HepG2 (cell line): ENCODE results near the gene SLC25A17. TPM values are rescaled to one million over a fixed set of nuclear protein-coding genes. Genes with fewer than 3 reads are reported as not detected.

Source experiments
- ARHGAP35 ChIP-seq: sonication (generic); formaldehyde crosslinking; IDR thresholded peaks from 2 replicates; pipeline ENCODE4 v1.9.0; 2022; ENCODE audit warnings: mild to moderate bottlenecking, inconsistent platforms, moderate library complexity, missing genetic modification reagents, borderline replicate concordance
- DNMT3B ChIP-seq: conservative IDR thresholded peaks from 2 replicates; pipeline ENCODE4 v1.6.1; 2016; ENCODE audit warnings: missing biosample characterization, control low read depth
- FOXC1 ChIP-seq: sonication (generic); formaldehyde crosslinking; IDR thresholded peaks from 2 replicates; pipeline ENCODE4 v1.8.0; 2022; ENCODE audit warnings: mild to moderate bottlenecking, missing genetic modification reagents, borderline replicate concordance
- FOXK2 ChIP-seq: fragments of 450-650 bp; IDR thresholded peaks from 2 replicates; pipeline ENCODE4 v1.6.1; 2016
- HOXA3 ChIP-seq: sonication (generic); formaldehyde crosslinking; IDR thresholded peaks from 2 replicates; pipeline ENCODE4 v1.5.0; 2020; ENCODE audit warnings: missing genetic modification reagents
- KDM4B ChIP-seq: sonication (generic); formaldehyde crosslinking; IDR thresholded peaks from 2 replicates; pipeline ENCODE4 v1.4.0; 2020; ENCODE audit warnings: missing genetic modification reagents
- MAFG ChIP-seq: sonication (generic); formaldehyde crosslinking; IDR thresholded peaks from 2 replicates; pipeline ENCODE4 v1.5.1; 2020; ENCODE audit warnings: mild to moderate bottlenecking, missing genetic modification reagents
- NFE2L1 ChIP-seq: sonication (generic); formaldehyde crosslinking; IDR thresholded peaks from 2 replicates; pipeline ENCODE4 v1.4.0; 2020; ENCODE audit warnings: missing genetic modification reagents, mild to moderate bottlenecking, borderline replicate concordance
- NKX3-1 ChIP-seq: sonication (generic); formaldehyde crosslinking; IDR thresholded peaks from 2 replicates; pipeline ENCODE4 v1.5.0; 2020; ENCODE audit warnings: missing genetic modification reagents
- NR2F2 ChIP-seq: IDR thresholded peaks from 2 replicates; pipeline ENCODE4 v1.6.1; 2012; ENCODE audit warnings: low read depth, inconsistent platforms, borderline replicate concordance
- PAWR ChIP-seq: sonication (generic); formaldehyde crosslinking; IDR thresholded peaks from 2 replicates; pipeline ENCODE4 v1.4.0; 2020; ENCODE audit warnings: missing genetic modification reagents, mild to moderate bottlenecking, borderline replicate concordance
- SIX4 ChIP-seq: sonication (generic); formaldehyde crosslinking; IDR thresholded peaks from 2 replicates; pipeline ENCODE4 v1.4.0; 2020; ENCODE audit warnings: missing genetic modification reagents
- SMAD3 ChIP-seq: sonication (generic); formaldehyde crosslinking; IDR thresholded peaks from 2 replicates; pipeline ENCODE4 v1.4.0; 2020; ENCODE audit warnings: missing genetic modification reagents
- YY1 ChIP-seq: IDR thresholded peaks from 2 replicates; pipeline ENCODE4 v1.6.1; 2011; ENCODE audit warnings: low read length, low read depth, moderate library complexity, mild to moderate bottlenecking; ENCODE audit not compliant: insufficient read depth, insufficient replicate concordance
- ZNF274 ChIP-seq: sonication (generic); formaldehyde crosslinking; IDR thresholded peaks from 2 replicates; pipeline ENCODE4 v1.5.1; 2020; ENCODE audit warnings: mild to moderate bottlenecking, missing genetic modification reagents
- ZNF543 ChIP-seq: sonication (generic); formaldehyde crosslinking; IDR thresholded peaks from 2 replicates; pipeline ENCODE4 v1.4.0; 2020; ENCODE audit warnings: mild to moderate bottlenecking, missing genetic modification reagents
- ZNF572 ChIP-seq: sonication (generic); formaldehyde crosslinking; IDR thresholded peaks from 2 replicates; pipeline ENCODE4 v1.5.1; 2020; ENCODE audit warnings: mild to moderate bottlenecking, missing genetic modification reagents
- ZNF878 ChIP-seq: sonication (generic); formaldehyde crosslinking; IDR thresholded peaks from 2 replicates; pipeline ENCODE4 v1.8.1; 2023; ENCODE audit warnings: mild to moderate bottlenecking, missing genetic modification reagents, moderate library complexity
- polyA plus RNA-seq, 8 experiments: library from polyadenylated mRNA; depleted of rRNA in 3 of 8; stranded (reverse) in 7 of 8; unstranded in 1 of 8; fragments of >200 nt; fragmentation: Illumina TruSeq in 4 of 8; extraction: Trizol in 4 of 8; gene quantifications; 2 replicates each; pipeline versions ENCODE4 v1.2.1 to v1.2.3, GENCODE V29; 2011 to 2016; ENCODE audit warnings: low read depth in 4 of 8, missing spikeins in 1 of 8, mixed read lengths in 1 of 8; ENCODE audit not compliant: insufficient read depth in 1 of 8
- total RNA-seq, 5 experiments: library from RNA; depleted of rRNA; stranded (reverse); fragments of >200 nt; fragmentation: Illumina TruSeq; extraction: Trizol; gene quantifications; 2 replicates each; pipeline ENCODE4 v1.2.3, GENCODE V29; 2016; ENCODE audit warnings: low read depth in 1 of 5
- TF ChIP-seq, protein P1 (sequence below): sonication (generic); formaldehyde crosslinking; IDR thresholded peaks from 2 replicates; pipeline ENCODE4 v1.4.0; 2020; ENCODE audit warnings: missing genetic modification reagents, mild to moderate bottlenecking, borderline replicate concordance
- TF ChIP-seq, protein P2 (sequence below): sonication (generic); formaldehyde crosslinking; IDR thresholded peaks from 2 replicates; pipeline ENCODE4 v1.8.0; 2022; ENCODE audit warnings: mild to moderate bottlenecking, missing genetic modification reagents, moderate library complexity
- TF ChIP-seq, protein P3 (sequence below): sonication (generic); formaldehyde crosslinking; IDR thresholded peaks from 2 replicates; pipeline ENCODE4 v1.4.0; 2020; ENCODE audit warnings: missing genetic modification reagents, low read depth, mild to moderate bottlenecking, borderline replicate concordance
- TF ChIP-seq, protein P4 (sequence below): sonication (generic); formaldehyde crosslinking; IDR thresholded peaks from 2 replicates; pipeline ENCODE4 v1.5.0; 2020; ENCODE audit warnings: missing genetic modification reagents
- TF ChIP-seq, protein P5 (sequence below): sonication (generic); formaldehyde crosslinking; IDR thresholded peaks from 2 replicates; pipeline ENCODE4 v1.4.0; 2020; ENCODE audit warnings: low read depth, mild to moderate bottlenecking, missing genetic modification reagents

SLC25A17 gene
- total and polyA plus RNA-seq, 2 of the 13 experiments (the other 11 are each of a cell fraction or from before 2014, with no cell fraction given) = 15.7 to 27.9 TPM

DNA sequence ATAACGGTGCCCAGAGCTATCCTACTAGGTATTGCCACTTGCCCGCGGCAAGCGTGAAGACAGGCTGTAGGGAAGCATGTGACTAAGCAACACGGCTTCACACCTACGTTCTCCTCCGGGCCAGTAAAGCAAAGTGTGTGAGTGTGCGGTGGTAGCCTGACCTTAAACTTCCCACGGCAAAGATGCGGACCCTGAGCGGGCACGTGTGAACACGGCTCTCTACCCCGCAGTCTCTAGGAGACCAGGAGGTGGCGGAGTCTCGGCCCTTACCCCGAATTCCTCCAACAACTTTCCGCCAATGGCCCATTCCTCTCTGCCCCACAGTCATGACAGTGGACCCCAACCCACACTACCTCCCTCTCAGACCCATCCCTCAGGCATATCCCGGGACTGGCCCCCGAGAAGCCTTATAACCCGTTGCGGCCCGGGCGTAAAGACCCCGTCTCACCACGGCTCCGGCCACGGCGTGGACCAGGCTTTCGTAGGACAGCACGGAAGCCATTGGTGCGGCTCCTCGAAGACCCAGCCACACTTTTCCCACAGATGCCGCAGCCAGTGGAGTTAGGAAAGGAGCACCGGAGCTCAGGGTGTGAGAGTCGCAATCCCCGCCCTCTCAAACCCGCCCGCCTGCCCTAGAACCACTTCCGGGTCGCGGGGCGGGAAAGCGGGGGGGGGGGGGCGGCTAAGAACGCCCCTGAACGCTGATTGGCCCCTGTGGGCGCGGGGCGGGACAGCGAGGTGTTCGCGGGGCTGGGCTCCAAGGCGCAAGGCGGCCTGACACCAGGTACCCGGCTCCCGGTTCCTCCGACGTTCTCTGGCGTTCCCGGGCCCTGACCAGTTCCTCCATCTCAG is at the start of gene SLC25A17 (continued):
- TF ChIP-seq YY1 = peak; percentile 48
- TF ChIP-seq, protein P1, sequence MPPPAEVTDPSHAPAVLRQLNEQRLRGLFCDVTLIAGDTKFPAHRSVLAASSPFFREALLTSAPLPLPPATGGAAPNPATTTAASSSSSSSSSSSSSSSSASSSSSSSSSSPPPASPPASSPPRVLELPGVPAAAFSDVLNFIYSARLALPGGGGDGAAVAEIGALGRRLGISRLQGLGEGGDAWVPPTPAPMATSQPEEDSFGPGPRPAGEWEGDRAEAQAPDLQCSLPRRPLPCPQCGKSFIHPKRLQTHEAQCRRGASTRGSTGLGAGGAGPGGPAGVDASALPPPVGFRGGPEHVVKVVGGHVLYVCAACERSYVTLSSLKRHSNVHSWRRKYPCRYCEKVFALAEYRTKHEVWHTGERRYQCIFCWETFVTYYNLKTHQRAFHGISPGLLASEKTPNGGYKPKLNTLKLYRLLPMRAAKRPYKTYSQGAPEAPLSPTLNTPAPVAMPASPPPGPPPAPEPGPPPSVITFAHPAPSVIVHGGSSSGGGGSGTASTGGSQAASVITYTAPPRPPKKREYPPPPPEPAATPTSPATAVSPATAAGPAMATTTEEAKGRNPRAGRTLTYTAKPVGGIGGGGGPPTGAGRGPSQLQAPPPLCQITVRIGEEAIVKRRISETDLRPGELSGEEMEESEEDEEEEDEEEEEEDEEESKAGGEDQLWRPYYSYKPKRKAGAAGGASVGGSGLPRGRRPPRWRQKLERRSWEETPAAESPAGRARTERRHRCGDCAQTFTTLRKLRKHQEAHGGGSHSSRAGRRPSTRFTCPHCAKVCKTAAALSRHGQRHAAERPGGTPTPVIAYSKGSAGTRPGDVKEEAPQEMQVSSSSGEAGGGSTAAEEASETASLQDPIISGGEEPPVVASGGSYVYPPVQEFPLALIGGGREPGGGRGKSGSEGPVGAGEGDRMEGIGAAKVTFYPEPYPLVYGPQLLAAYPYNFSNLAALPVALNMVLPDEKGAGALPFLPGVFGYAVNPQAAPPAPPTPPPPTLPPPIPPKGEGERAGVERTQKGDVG (CRISPR knock-in tag) = 0 out of 2 replicates have a peak, but pooled peaks have one; percentile 37
- 0 out of 2 replicates have a peak, but pooled peaks have one; percentile 23 for TF ChIP-seq ZNF543 (CRISPR knock-in tag)
- no peak for TF ChIP-seq NR2F2
- no peak for TF ChIP-seq SIX4 (CRISPR knock-in tag)
- no peak for TF ChIP-seq KDM4B (CRISPR knock-in tag)
- TF ChIP-seq HOXA3 (CRISPR knock-in tag) = peak; percentile 16; the same call in 1 of the 2 replicates
- no peak for TF ChIP-seq FOXK2
- TF ChIP-seq, protein P2, sequence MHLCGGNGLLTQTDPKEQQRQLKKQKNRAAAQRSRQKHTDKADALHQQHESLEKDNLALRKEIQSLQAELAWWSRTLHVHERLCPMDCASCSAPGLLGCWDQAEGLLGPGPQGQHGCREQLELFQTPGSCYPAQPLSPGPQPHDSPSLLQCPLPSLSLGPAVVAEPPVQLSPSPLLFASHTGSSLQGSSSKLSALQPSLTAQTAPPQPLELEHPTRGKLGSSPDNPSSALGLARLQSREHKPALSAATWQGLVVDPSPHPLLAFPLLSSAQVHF (CRISPR knock-in tag) = no peak
- TF ChIP-seq NFE2L1 (CRISPR knock-in tag) = no peak
- TF ChIP-seq, protein P3, sequence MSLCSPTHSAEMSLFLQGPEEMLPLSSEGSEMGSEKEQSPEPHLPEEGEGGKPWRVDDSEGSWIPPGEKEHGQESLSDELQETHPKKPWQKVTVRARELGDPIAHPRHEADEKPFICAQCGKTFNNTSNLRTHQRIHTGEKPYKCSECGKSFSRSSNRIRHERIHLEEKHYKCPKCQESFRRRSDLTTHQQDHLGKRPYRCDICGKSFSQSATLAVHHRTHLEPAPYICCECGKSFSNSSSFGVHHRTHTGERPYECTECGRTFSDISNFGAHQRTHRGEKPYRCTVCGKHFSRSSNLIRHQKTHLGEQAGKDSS (CRISPR knock-in tag) = no peak
- no peak for TF ChIP-seq MAFG (CRISPR knock-in tag)
- TF ChIP-seq ZNF572 (CRISPR knock-in tag) = peak; percentile 62; the same call in 1 of the 2 replicates
- no peak for TF ChIP-seq ARHGAP35 (CRISPR knock-in tag)
- TF ChIP-seq DNMT3B (CRISPR knock-in tag) = no peak
- TF ChIP-seq ZNF274 (CRISPR knock-in tag) = peak; percentile 68; the same call in 1 of the 2 replicates
- TF ChIP-seq NKX3-1 = no peak
- TF ChIP-seq PAWR (CRISPR knock-in tag) = no peak
- TF ChIP-seq ZNF878 (CRISPR knock-in tag) = no peak
- TF ChIP-seq FOXC1 = peak; percentile 80; the same call in 1 of the 2 replicates
- TF ChIP-seq SMAD3 = peak; percentile 66; the same call in 1 of the 2 replicates
- TF ChIP-seq, protein P4, sequence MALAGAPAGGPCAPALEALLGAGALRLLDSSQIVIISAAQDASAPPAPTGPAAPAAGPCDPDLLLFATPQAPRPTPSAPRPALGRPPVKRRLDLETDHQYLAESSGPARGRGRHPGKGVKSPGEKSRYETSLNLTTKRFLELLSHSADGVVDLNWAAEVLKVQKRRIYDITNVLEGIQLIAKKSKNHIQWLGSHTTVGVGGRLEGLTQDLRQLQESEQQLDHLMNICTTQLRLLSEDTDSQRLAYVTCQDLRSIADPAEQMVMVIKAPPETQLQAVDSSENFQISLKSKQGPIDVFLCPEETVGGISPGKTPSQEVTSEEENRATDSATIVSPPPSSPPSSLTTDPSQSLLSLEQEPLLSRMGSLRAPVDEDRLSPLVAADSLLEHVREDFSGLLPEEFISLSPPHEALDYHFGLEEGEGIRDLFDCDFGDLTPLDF (CRISPR knock-in tag) = peak; percentile 80
- TF ChIP-seq, protein P5, sequence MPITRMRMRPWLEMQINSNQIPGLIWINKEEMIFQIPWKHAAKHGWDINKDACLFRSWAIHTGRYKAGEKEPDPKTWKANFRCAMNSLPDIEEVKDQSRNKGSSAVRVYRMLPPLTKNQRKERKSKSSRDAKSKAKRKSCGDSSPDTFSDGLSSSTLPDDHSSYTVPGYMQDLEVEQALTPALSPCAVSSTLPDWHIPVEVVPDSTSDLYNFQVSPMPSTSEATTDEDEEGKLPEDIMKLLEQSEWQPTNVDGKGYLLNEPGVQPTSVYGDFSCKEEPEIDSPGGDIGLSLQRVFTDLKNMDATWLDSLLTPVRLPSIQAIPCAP (CRISPR knock-in tag) = no peak
